ENCODE data around the gene UGT1A4. TPM values are rescaled to one million over a fixed set of nuclear protein-coding genes. Genes with fewer than 3 reads are reported as not detected.

Gene UGT1A4
- total RNA-seq, 1 experiment from 2014 or later, result not detected

DNA sequence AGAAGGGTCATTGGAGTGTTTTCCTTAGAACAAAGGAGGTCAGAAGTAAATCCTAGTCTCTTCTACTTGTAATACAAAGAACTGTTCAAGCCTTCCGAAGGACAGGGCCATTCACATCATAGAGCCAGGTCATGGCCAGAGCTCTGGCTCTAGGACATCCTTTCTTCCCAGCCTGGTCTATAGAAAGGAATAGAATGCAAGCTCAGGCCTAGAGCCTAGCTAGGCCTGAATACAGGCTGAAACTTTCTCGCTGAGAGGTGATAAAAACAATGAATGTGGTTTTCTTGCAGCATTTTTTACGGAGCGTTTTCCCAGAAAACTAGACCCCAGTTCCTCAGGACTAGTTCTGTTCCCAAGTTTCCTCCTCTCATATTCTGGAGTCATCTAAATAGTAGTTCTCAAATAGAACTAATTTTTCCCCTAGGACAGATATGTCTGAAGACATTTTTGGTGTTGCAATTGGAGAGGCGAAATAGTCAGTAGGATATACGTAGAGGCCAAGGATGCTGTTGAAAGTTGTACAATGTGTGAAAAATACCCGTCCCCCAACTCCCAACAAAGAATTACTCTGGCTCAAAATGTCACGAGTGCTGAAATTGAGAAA lies 19.0 kb upstream of the UGT1A4 start:
- Histone ChIP-seq H3K4me1 (ENCODE audit: insufficient read depth, low read length) (no peaks in the 10 kb centered on the region), H2BK12ac (ENCODE audit: insufficient read length, low read depth, low read length) (no peak overlapping the region), H3T11ph (ENCODE audit: low read length) (no peak overlapping the region), H3K9ac (ENCODE audit: extremely low read depth, insufficient read length, low read length) (no peak overlapping the region), H3K27ac (ENCODE audit: insufficient read length, low read depth, low read length) (no peak overlapping the region), H3K14ac (ENCODE audit: insufficient read depth, low read length) (no peak overlapping the region), H4K20me1 (ENCODE audit: control insufficient read depth, insufficient read depth, insufficient read length) (no peaks in the 10 kb centered on the region), H3K4me2 (ENCODE audit: insufficient read depth, insufficient read length, low read length) (no peak overlapping the region), H3K79me1 (ENCODE audit: insufficient read depth, low read depth, low read length, poor library complexity, severe bottlenecking) (no peaks in the 10 kb centered on the region), H3K9me3 (ENCODE audit: control insufficient read depth, low read depth, low read length) (no peaks in the 10 kb centered on the region), H3K4ac (ENCODE audit: low read depth, low read length) (no peak overlapping the region), H3K79me2 (ENCODE audit: insufficient read depth, low read length) (no peaks in the 10 kb centered on the region), H2BK20ac (ENCODE audit: low read depth, low read length, poor library complexity, severe bottlenecking) (no peak overlapping the region), H2BK5ac (ENCODE audit: insufficient read length, low read length) (no peak overlapping the region), H2BK120ac (ENCODE audit: low read depth, low read length, poor library complexity, severe bottlenecking) (no peak overlapping the region), H4K5ac (ENCODE audit: insufficient read length, low read depth, low read length) (no peak overlapping the region), H2AK5ac (ENCODE audit: insufficient read length, low read length) (no peak overlapping the region), H3K23ac (ENCODE audit: insufficient read length, low read depth, low read length) (no peak overlapping the region), H3K23me2 (ENCODE audit: insufficient read length, low read depth, low read length, poor library complexity, severe bottlenecking) (no peaks in the 10 kb centered on the region), H3K18ac (ENCODE audit: insufficient read length, low read depth, low read length) (no peak overlapping the region), H3K27me3 (ENCODE audit: insufficient read depth, low read length) (no peaks in the 10 kb centered on the region), H4K91ac (ENCODE audit: insufficient read length, low read depth, low read length) (no peak overlapping the region), H2AFZ (ENCODE audit: low read length) (no peak overlapping the region), H3K56ac (ENCODE audit: insufficient read length, low read depth, low read length) (no peak overlapping the region), H2BK15ac (ENCODE audit: low read depth, low read length) (0 out of 2 replicates have a peak overlapping the region, but pooled peaks have one; percentile 31), H4K8ac (replicated peaks; ENCODE audit: insufficient read length, low read depth, low read length) (no peak overlapping the region)
- Mint-ChIP-seq H3K9me3 (peaks cover 4 to 11% of the 10 kb centered on the region in 2 experiments; a peak in 3 of 5 replicates), H3K36me3 (ENCODE audit: insufficient read depth in 1 of 3, low read depth in 3 of 3) (peaks cover 0 to 10% (median 1%) of the 10 kb centered on the region in 3 experiments; a peak in 3 of 7 replicates), H3K4me1 (peaks cover 14 to 20% of the 10 kb centered on the region in 2 experiments), H3K27ac (peak overlapping the region in 2 of 3 experiments; percentile 88 to 92; a peak in 4 of 7 replicates), H3K27me3 (ENCODE audit: low read depth) (no peaks in the 10 kb centered on the region), H3K4me3 (no peak overlapping the region)
- no peak for DNase-seq
- no peak for TF ChIP-seq CTCF (conservative IDR thresholded peaks at IDR 0.05)
- no CpG with 5 or more reads among the region's 8 CpGs for WGBS (ENCODE audit: extremely low coverage, insufficient read length, low lambda C conversion rate)
